AG09319 (cell line): ENCODE measurements around the gene FBXL13.
"Not testable (repeated sequence)": the region's sequence is repeated elsewhere in the genome, so short reads cannot be mapped to it uniquely, and the experiment has no call there.

Source experiments
- DNase-seq: peaks from one replicate; pipeline ENCODE4 v3.0.0-alpha.2; 2010; ENCODE audit warnings: low read depth; ENCODE audit errors: extremely low read depth

FBXL13 gene

GRCh38 chr7:102769657-102770192 is 304.9 kb downstream of the FBXL13 start:
- not testable (repeated sequence) for DNase-seq

GRCh38 chr7:102763295-102763905 is 311.2 kb downstream of the FBXL13 start:
- DNase-seq = not testable (repeated sequence)
